ENCODE data around the gene CDX1.

DNA sequence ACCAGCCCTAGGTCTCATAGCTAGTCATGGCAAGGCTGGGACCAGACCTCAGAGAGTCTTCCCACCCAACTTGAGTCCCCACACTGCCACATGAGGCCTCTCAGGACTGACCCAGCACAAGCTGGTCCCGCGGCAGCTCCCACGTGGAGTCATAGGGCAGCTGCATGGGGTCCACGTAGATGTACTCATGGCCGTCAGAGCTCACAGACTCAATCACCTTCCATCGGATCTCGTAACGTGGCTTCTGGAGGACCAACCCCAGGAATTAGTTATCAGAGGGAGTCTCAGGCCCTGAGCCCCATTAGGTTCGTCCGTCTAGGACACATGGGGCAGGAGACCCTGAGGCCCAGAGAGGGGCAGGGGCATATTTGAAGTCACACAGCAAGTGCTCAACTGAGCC is 41.2 kb upstream of the CDX1 start:
- TF ChIP-seq, protein P1, sequence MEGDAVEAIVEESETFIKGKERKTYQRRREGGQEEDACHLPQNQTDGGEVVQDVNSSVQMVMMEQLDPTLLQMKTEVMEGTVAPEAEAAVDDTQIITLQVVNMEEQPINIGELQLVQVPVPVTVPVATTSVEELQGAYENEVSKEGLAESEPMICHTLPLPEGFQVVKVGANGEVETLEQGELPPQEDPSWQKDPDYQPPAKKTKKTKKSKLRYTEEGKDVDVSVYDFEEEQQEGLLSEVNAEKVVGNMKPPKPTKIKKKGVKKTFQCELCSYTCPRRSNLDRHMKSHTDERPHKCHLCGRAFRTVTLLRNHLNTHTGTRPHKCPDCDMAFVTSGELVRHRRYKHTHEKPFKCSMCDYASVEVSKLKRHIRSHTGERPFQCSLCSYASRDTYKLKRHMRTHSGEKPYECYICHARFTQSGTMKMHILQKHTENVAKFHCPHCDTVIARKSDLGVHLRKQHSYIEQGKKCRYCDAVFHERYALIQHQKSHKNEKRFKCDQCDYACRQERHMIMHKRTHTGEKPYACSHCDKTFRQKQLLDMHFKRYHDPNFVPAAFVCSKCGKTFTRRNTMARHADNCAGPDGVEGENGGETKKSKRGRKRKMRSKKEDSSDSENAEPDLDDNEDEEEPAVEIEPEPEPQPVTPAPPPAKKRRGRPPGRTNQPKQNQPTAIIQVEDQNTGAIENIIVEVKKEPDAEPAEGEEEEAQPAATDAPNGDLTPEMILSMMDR (conservative IDR thresholded peaks at IDR 0.05; ENCODE audit: low read depth, low read length) = no peak
- TF ChIP-seq EZH2 (IDR thresholded peaks at IDR 0.05; ENCODE audit: low read length, unreplicated experiment) = no peak
